Activated CD4-positive, CD25-positive, alpha-beta regulatory T cell treated with anti-CD3 and anti-CD28 coated beads, Interleukin-2, amount 50 U/mL, for 16 hours (primary cell): ENCODE measurements around the gene TMEM250.

Experiments
- DNase-seq: peaks from one replicate; pipeline ENCODE4 v3.0.0-alpha.2; 2020; ENCODE audit warnings: low read depth, low spot score

The TMEM250 gene

GRCh38 chr9:136083558-136084062 lies 35.1 kb downstream of the TMEM250 start:
- no peak for DNase-seq

- DNase-seq = no peak
Measured at GRCh38 chr9:136082496-136083361, 35.9 kb downstream of the TMEM250 start.

DNA sequence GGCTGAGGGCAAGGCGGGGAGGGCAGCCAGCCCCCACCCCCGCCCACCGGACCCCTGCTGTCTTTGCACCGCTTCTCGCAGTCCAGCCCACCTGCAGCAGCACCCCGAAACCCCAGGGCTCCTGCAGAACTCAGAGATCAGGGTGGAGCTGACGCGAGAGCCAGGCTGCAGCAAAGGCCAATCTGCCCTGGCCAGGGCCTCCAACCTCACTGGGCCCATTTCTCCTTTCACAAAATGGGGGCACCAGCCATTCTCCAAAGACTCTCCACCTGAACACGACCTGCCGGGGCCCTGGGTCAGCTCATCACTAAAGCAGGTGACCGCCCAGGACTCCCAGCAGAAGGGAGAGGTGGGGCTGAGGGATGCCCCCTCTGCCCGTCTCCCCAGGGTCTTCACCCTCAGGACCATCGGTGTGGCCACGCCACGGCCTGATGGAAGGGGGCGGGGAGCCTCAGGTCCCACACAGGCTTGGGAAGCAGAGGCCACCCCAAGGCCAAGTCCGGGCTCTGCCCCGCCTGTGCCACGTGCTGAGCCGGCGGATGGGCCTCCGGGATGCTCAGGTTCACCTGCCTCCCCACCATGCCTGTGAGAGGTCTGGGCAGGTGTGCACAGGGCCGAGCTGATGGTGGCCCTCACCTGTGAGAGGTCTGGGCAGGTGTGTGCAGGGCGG lies 36.7 kb downstream of the TMEM250 start:
- no peak for DNase-seq

DNA sequence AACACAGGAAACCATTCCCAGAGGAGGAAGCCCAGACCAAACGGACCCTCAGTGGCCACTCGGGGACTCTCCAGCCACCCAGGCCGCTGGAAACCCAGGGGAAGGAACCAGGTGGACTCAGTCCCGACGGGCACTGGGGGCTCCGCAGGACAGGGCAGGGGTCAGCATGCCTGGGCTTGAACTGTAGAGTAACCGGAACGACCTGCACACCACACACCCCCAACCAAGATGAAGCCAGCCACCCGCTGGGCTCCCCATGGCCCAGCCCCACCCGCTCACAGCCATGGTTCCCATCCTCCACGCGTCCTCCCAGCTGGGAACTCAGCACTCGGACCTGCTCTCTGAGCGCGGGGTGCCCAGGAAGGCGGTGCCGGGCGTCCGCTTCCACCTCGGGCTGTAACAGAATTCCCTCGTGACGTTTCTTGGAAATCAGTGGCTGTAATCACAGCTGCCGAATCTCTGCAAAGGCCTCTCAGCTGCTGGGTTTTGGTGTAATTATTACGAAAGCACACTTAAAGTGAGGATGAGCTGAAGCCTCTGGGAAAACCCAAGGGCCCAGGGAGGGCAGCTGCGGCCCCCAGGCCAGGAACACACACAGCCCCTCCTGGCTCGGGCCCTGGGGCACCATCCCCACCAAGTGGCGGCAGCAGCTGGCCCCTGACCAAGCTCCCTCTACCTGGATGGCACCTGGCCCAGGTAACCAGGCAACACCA lies 37.4 kb downstream of the TMEM250 start:
- no peak for DNase-seq

GRCh38 chr9:136080716-136081112 lies 38.0 kb downstream of the TMEM250 start:
- no peak for DNase-seq

DNA sequence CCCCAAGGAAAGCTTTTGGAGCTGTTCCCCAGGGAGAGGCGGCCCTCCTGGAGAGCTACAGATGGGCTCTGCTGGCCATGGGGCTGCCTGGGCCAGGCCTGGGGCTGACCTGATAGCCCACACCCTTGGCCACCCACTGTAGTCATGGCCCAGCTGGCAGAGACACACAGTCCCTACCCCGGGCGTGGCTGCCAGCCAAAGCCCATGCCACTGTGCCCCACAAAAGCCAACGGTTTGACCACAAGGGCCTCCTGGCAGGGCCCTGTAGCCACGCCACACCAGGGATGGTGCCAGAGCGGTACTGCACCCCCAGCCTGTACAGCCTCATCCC lies 38.8 kb downstream of the TMEM250 start:
- no peak for DNase-seq

GRCh38 chr9:136079211-136079915 lies 39.3 kb downstream of the TMEM250 start:
- DNase-seq = no peak

GRCh38 chr9:136078498-136079011 lies 40.1 kb downstream of the TMEM250 start:
- no peak for DNase-seq

- no peak for DNase-seq
Measured at GRCh38 chr9:136078024-136078423, 40.7 kb downstream of the TMEM250 start.

- DNase-seq = no peak
Measured at GRCh38 chr9:136077491-136077890, 41.2 kb downstream of the TMEM250 start.

- DNase-seq = no peak
Measured at GRCh38 chr9:136075881-136076678, 42.6 kb downstream of the TMEM250 start.

DNA sequence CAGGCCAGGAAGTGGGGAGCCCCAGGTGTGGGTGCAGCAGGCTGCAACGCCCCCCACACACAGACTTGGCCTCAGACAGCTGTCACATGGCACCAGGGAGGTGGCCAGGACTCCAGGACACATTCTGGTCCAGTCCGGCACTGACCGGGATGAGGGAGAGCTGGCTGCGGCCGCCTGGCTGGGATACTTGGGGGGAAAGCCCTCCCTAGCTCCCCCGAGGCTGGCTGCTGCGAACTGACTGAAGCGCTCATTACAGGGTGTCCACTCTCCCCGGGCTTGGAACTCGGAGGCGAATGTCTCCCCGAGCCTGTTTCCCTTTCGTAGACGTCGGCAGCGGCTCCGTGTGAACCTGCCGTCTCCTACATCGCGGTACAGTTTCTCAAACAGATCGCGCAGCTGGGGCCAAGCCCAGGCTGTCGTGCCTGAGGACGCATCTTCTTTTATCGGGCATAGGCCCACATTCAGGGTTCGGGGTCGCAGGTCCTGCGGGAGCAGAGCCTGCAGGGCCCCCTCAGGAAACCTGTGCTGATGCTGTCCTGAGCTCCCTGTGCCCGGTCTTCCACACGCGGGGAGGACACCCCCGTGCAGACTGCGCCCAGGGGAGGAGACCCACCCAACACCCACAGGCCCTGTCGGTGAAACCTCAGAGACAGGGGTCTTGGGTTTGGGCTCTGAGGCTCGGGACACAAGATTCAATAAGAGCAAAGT lies 43.4 kb downstream of the TMEM250 start:
- DNase-seq = no peak

- DNase-seq = no peak
Measured at GRCh38 chr9:136074706-136075105, 44.0 kb downstream of the TMEM250 start.
